ENCODE data around the gene NEDD9.

NEDD9 gene

GRCh38 chr6:11258260-11259237 is 26.1 kb upstream of the NEDD9 start:
- H3K4me3 ChIP-seq (ENCODE audit: low read length): no peak overlapping the region
- H3K9ac ChIP-seq (ENCODE audit: low read length): no peak overlapping the region
- H3K4me1 ChIP-seq (ENCODE audit: control insufficient read depth, low read depth, low read length): no peaks in the 10 kb centered on the region
- no peaks in the 10 kb centered on the region for H3K9me3 ChIP-seq (ENCODE audit: control insufficient read depth, low read depth, low read length)
- H3K27ac ChIP-seq (ENCODE audit: low read length): no peak overlapping the region
- no peaks in the 10 kb centered on the region for H3K27me3 ChIP-seq (ENCODE audit: control insufficient read depth, insufficient read depth, low read length)
- no peaks in the 10 kb centered on the region for H3K36me3 ChIP-seq (ENCODE audit: control insufficient read depth, low read depth, low read length)

GRCh38 chr6:11255610-11256009 is 23.1 kb upstream of the NEDD9 start:
- H3K27ac ChIP-seq (ENCODE audit: low read length): no peak overlapping the region
- H3K4me1 ChIP-seq (ENCODE audit: control insufficient read depth, low read depth, low read length): no peaks in the 10 kb centered on the region
- no peaks in the 10 kb centered on the region for H3K36me3 ChIP-seq (ENCODE audit: control insufficient read depth, low read depth, low read length)
- H3K9ac ChIP-seq (ENCODE audit: low read length): no peak overlapping the region
- no peak overlapping the region for H3K4me3 ChIP-seq (ENCODE audit: low read length)
- no peaks in the 10 kb centered on the region for H3K9me3 ChIP-seq (ENCODE audit: control insufficient read depth, low read depth, low read length)
- H3K27me3 ChIP-seq (ENCODE audit: control insufficient read depth, insufficient read depth, low read length): no peaks in the 10 kb centered on the region

GRCh38 chr6:11253594-11253993 is 21.1 kb upstream of the NEDD9 start:
- no peak overlapping the region for H3K9ac ChIP-seq (ENCODE audit: low read length)
- no peak overlapping the region for H3K4me3 ChIP-seq (ENCODE audit: low read length)
- H3K9me3 ChIP-seq (ENCODE audit: control insufficient read depth, low read depth, low read length): no peaks in the 10 kb centered on the region
- no peaks in the 10 kb centered on the region for H3K36me3 ChIP-seq (ENCODE audit: control insufficient read depth, low read depth, low read length)
- no peaks in the 10 kb centered on the region for H3K4me1 ChIP-seq (ENCODE audit: control insufficient read depth, low read depth, low read length)
- no peak overlapping the region for H3K27ac ChIP-seq (ENCODE audit: low read length)
- no peaks in the 10 kb centered on the region for H3K27me3 ChIP-seq (ENCODE audit: control insufficient read depth, insufficient read depth, low read length)

- no peak overlapping the region for H3K27ac ChIP-seq (ENCODE audit: low read length)
- H3K4me3 ChIP-seq (ENCODE audit: low read length): no peak overlapping the region
- H3K27me3 ChIP-seq (ENCODE audit: control insufficient read depth, insufficient read depth, low read length): no peaks in the 10 kb centered on the region
- no peaks in the 10 kb centered on the region for H3K4me1 ChIP-seq (ENCODE audit: control insufficient read depth, low read depth, low read length)
- H3K36me3 ChIP-seq (ENCODE audit: control insufficient read depth, low read depth, low read length): no peaks in the 10 kb centered on the region
- H3K9me3 ChIP-seq (ENCODE audit: control insufficient read depth, low read depth, low read length): no peaks in the 10 kb centered on the region
- H3K9ac ChIP-seq (ENCODE audit: low read length): no peak overlapping the region
These were observed 19.3 kb upstream of the NEDD9 start for GRCh38 chr6:11251553-11252360.

- H3K4me3 ChIP-seq (ENCODE audit: low read length): no peak overlapping the region
- H3K4me1 ChIP-seq (ENCODE audit: control insufficient read depth, low read depth, low read length): no peaks in the 10 kb centered on the region
- H3K9ac ChIP-seq (ENCODE audit: low read length): no peak overlapping the region
- no peak overlapping the region for H3K27ac ChIP-seq (ENCODE audit: low read length)
- no peaks in the 10 kb centered on the region for H3K36me3 ChIP-seq (ENCODE audit: control insufficient read depth, low read depth, low read length)
- H3K9me3 ChIP-seq (ENCODE audit: control insufficient read depth, low read depth, low read length): no peaks in the 10 kb centered on the region
- no peaks in the 10 kb centered on the region for H3K27me3 ChIP-seq (ENCODE audit: control insufficient read depth, insufficient read depth, low read length)
These were observed 17.6 kb upstream of the NEDD9 start for GRCh38 chr6:11250108-11250507.

GRCh38 chr6:11248974-11249761 is 16.7 kb upstream of the NEDD9 start:
- no peaks in the 10 kb centered on the region for H3K36me3 ChIP-seq (ENCODE audit: control insufficient read depth, low read depth, low read length)
- H3K4me3 ChIP-seq (ENCODE audit: low read length): no peak overlapping the region
- no peak overlapping the region for H3K27ac ChIP-seq (ENCODE audit: low read length)
- H3K9ac ChIP-seq (ENCODE audit: low read length): no peak overlapping the region
- no peaks in the 10 kb centered on the region for H3K9me3 ChIP-seq (ENCODE audit: control insufficient read depth, low read depth, low read length)
- H3K4me1 ChIP-seq (ENCODE audit: control insufficient read depth, low read depth, low read length): no peaks in the 10 kb centered on the region
- no peaks in the 10 kb centered on the region for H3K27me3 ChIP-seq (ENCODE audit: control insufficient read depth, insufficient read depth, low read length)

GRCh38 chr6:11246722-11247121 is 14.3 kb upstream of the NEDD9 start:
- Histone ChIP-seq H3K9ac (ENCODE audit: low read length) (no peak overlapping the region), H3K27me3 (ENCODE audit: control insufficient read depth, insufficient read depth, low read length) (peaks cover 9% of the 10 kb centered on the region), H3K4me1 (ENCODE audit: control insufficient read depth, low read depth, low read length) (peaks cover 4% of the 10 kb centered on the region)

GRCh38 chr6:11245381-11246256 is 13.2 kb upstream of the NEDD9 start:
- no peaks in the 10 kb centered on the region for H3K9me3 ChIP-seq (ENCODE audit: control insufficient read depth, low read depth, low read length)
- H3K27me3 ChIP-seq (ENCODE audit: control insufficient read depth, insufficient read depth, low read length): peaks cover 9% of the 10 kb centered on the region
- no peak overlapping the region for H3K9ac ChIP-seq (ENCODE audit: low read length)
- H3K27ac ChIP-seq (ENCODE audit: low read length): no peak overlapping the region
- no peak overlapping the region for H3K4me3 ChIP-seq (ENCODE audit: low read length)
- no peaks in the 10 kb centered on the region for H3K36me3 ChIP-seq (ENCODE audit: control insufficient read depth, low read depth, low read length)
- H3K4me1 ChIP-seq (ENCODE audit: control insufficient read depth, low read depth, low read length): peaks cover 4% of the 10 kb centered on the region

More at GRCh38 chr6:11246722-11247121, 14.3 kb upstream of the NEDD9 start:
- Histone ChIP-seq H3K4me3 (ENCODE audit: low read length) (no peak overlapping the region), H3K9me3 (ENCODE audit: control insufficient read depth, low read depth, low read length) (no peaks in the 10 kb centered on the region), H3K27ac (ENCODE audit: low read length) (no peak overlapping the region), H3K36me3 (ENCODE audit: control insufficient read depth, low read depth, low read length) (no peaks in the 10 kb centered on the region)

GRCh38 chr6:11244387-11245126 is 12.1 kb upstream of the NEDD9 start:
- Histone ChIP-seq H3K36me3 (ENCODE audit: control insufficient read depth, low read depth, low read length) (no peaks in the 10 kb centered on the region), H3K4me1 (ENCODE audit: control insufficient read depth, low read depth, low read length) (peaks cover 4% of the 10 kb centered on the region), H3K4me3 (ENCODE audit: low read length) (no peak overlapping the region), H3K9me3 (ENCODE audit: control insufficient read depth, low read depth, low read length) (no peaks in the 10 kb centered on the region), H3K27ac (ENCODE audit: low read length) (no peak overlapping the region), H3K27me3 (ENCODE audit: control insufficient read depth, insufficient read depth, low read length) (peaks cover 9% of the 10 kb centered on the region), H3K9ac (ENCODE audit: low read length) (no peak overlapping the region)

GRCh38 chr6:11243861-11244260 is 11.4 kb upstream of the NEDD9 start:
- Histone ChIP-seq H3K36me3 (ENCODE audit: control insufficient read depth, low read depth, low read length) (no peaks in the 10 kb centered on the region), H3K9me3 (ENCODE audit: control insufficient read depth, low read depth, low read length) (no peaks in the 10 kb centered on the region), H3K27me3 (ENCODE audit: control insufficient read depth, insufficient read depth, low read length) (peaks cover 9% of the 10 kb centered on the region), H3K4me3 (ENCODE audit: low read length) (no peak overlapping the region), H3K4me1 (ENCODE audit: control insufficient read depth, low read depth, low read length) (peaks cover 4% of the 10 kb centered on the region), H3K9ac (ENCODE audit: low read length) (no peak overlapping the region), H3K27ac (ENCODE audit: low read length) (no peak overlapping the region)

All from iPS-18a (cell line).